ENCODE measurements around the gene TBX5. TPM values are rescaled to one million over a fixed set of nuclear protein-coding genes. Genes with fewer than 3 reads are reported as not detected.

TBX5 gene
- total and polyA plus RNA-seq, 2 experiments from 2014 or later = 0.21 TPM; not detected in 1

- no peak for ATAC-seq
- DNase-seq (ENCODE audit: low spot score) = no peak
- Histone ChIP-seq H3K4me1 (ENCODE audit: insufficient read depth) (peaks cover 10% of the 10 kb centered on the region; the same call in 1 of the 2 replicates), H3K9me2 (ENCODE audit: insufficient read depth) (no peaks in the 10 kb centered on the region), H3F3A (replicated peaks; ENCODE audit: low read depth) (no peaks in the 10 kb centered on the region), H3K36me3 (ENCODE audit: insufficient read depth) (no peaks in the 10 kb centered on the region; the same call in 1 of the 2 replicates), H3K79me2 (replicated peaks; ENCODE audit: insufficient read depth) (no peaks in the 10 kb centered on the region), H3K4me2 (no peak overlapping the region), H3K27ac (ENCODE audit: low read depth) (no peak overlapping the region), H3K4me3 (no peak overlapping the region), H2AFZ (0 out of 2 replicates have a peak overlapping the region, but pooled peaks have one; percentile 53), H4K20me1 (replicated peaks; ENCODE audit: insufficient read depth) (no peaks in the 10 kb centered on the region), H3K27me3 (ENCODE audit: insufficient read depth) (no peaks in the 10 kb centered on the region)
- no peak overlapping the region for H3K4me3 Mint-ChIP-seq
- H3K27me3 Mint-ChIP-seq (ENCODE audit: insufficient read depth, low read depth, poor library complexity) = peaks cover 6% of the 10 kb centered on the region
- no peak overlapping the region for H3K27ac Mint-ChIP-seq
- no peak for TF ChIP-seq EZH2 (IDR thresholded peaks at IDR 0.05; ENCODE audit: low read depth, unreplicated experiment)
- no peak for TF ChIP-seq REST (IDR thresholded peaks at IDR 0.05; ENCODE audit: unreplicated experiment)
- TF ChIP-seq STAT1 (IDR thresholded peaks at IDR 0.05; ENCODE audit: unreplicated experiment) = no peak
- TF ChIP-seq NANOG (IDR thresholded peaks at IDR 0.05; ENCODE audit: borderline replicate concordance) = no peak
- no peak for TF ChIP-seq ZNF331 (CRISPR knock-in tag; IDR thresholded peaks at IDR 0.05; ENCODE audit: low read depth)
- TF ChIP-seq ZNF462 (CRISPR knock-in tag; IDR thresholded peaks at IDR 0.05) = no peak
- no peak for TF ChIP-seq ZNF114 (CRISPR knock-in tag; IDR thresholded peaks at IDR 0.05)
- TF ChIP-seq CTCF (conservative IDR thresholded peaks at IDR 0.05; ENCODE audit: low read depth in 2 of 2) = no peak
- TF ChIP-seq EZH2phosphoT487 (IDR thresholded peaks at IDR 0.05; ENCODE audit: unreplicated experiment) = no peak
- TF ChIP-seq CREB1 (CRISPR knock-in tag; IDR thresholded peaks at IDR 0.05; ENCODE audit: low read depth) = no peak
- TF ChIP-seq POLR2AphosphoS5 (IDR thresholded peaks at IDR 0.05; ENCODE audit: low read depth) = no peak
- no peak for TF ChIP-seq ETS1 (IDR thresholded peaks at IDR 0.05)
- TF ChIP-seq JUNB (IDR thresholded peaks at IDR 0.05; ENCODE audit: unreplicated experiment) = no peak
- peaks cover 21% of the 10 kb centered on the region for H3K4me1 Mint-ChIP-seq
- no peaks in the 10 kb centered on the region for H3K9me3 Mint-ChIP-seq
- H3K36me3 Mint-ChIP-seq (ENCODE audit: low read depth) = no peaks in the 10 kb centered on the region
Observed at GRCh38 chr12:114371733-114372132, 34.2 kb downstream of the TBX5 start.
